Tibial nerve (tissue), 4 donors: Measurements from ENCODE around the gene SCN3A. TPM values are rescaled to one million over a fixed set of nuclear protein-coding genes. Genes with fewer than 3 reads are reported as not detected.

Experiments used
- DNase-seq, 2 donors: peaks; one replicate each; pipeline ENCODE4 v3.0.0-alpha.2; 2019; ENCODE audit warnings: low spot score in 2 of 2
- H3K27ac ChIP-seq, 4 donors: fragments of 200-600 bp; sonication (generic) in 3 of 4; one replicate each; pipeline ENCODE4 v1.5.1; 2017 to 2019; ENCODE audit warnings: mild to moderate bottlenecking in 1 of 4
- H3K27me3 ChIP-seq, 2 donors: fragments of 200-600 bp; sonication (generic) in 1 of 2; one replicate each; pipeline versions ENCODE4 v1.5.1 to v1.6.0; 2017 to 2019
- H3K36me3 ChIP-seq, 3 donors: fragments of 200-600 bp; sonication (generic); one replicate each; pipeline ENCODE4 v1.5.1; 2018 to 2019
- H3K4me1 ChIP-seq, 4 donors: fragments of 200-600 bp; sonication (generic) in 3 of 4; one replicate each; pipeline ENCODE4 v1.5.1; 2017 to 2019
- H3K4me3 ChIP-seq, 4 donors: fragments of 200-600 bp; sonication (generic) in 3 of 4; one replicate each; pipeline ENCODE4 v1.5.1; 2017 to 2019; ENCODE audit warnings: mild to moderate bottlenecking in 1 of 4, moderate library complexity in 1 of 4
- H3K9me3 ChIP-seq, 4 donors: fragments of 200-600 bp; sonication (generic) in 3 of 4; one replicate each; pipeline ENCODE4 v1.5.1; 2017 to 2019
- EP300 ChIP-seq, 2 donors: sonication (generic); formaldehyde crosslinking; IDR thresholded peaks; one replicate each; pipeline ENCODE4 v1.6.1; 2017; ENCODE audit warnings: antibody characterized with exemption in 2 of 2, mild to moderate bottlenecking in 1 of 2
- POLR2A ChIP-seq, 2 donors: fragments of 450-650 bp; IDR thresholded peaks; one replicate each; pipeline ENCODE4 v1.6.1; 2017; ENCODE audit warnings: antibody characterized with exemption in 2 of 2, mild to moderate bottlenecking in 2 of 2, moderate library complexity in 2 of 2
- WGBS, 2 donors: methylation state at CpG; one replicate each; pipeline ENCODE4 v1.1.5; 2018; 5-methylcytosine and 5-hydroxymethylcytosine counted together
- total RNA-seq, 4 donors: library from RNA; depleted of rRNA; stranded (reverse); fragments of >200 nt; gene quantifications; one replicate each; pipeline ENCODE4 v1.1.0, GENCODE V29; 2016
- TF ChIP-seq, protein P1 (sequence below), 5 experiments: fragments of 200-600 bp in 3 of 5; fragments of 450-650 bp in 2 of 5; sonication (generic) in 3 of 5; IDR thresholded peaks; one replicate each; pipeline ENCODE4 v1.5.1; 2016 to 2019; ENCODE audit warnings: antibody characterized with exemption in 5 of 5, mild to moderate bottlenecking in 3 of 5, moderate library complexity in 2 of 5

SCN3A gene
- total RNA-seq, 4 donors from 2014 or later: 1.8 to 4.2 (median 2.7) TPM

DNA sequence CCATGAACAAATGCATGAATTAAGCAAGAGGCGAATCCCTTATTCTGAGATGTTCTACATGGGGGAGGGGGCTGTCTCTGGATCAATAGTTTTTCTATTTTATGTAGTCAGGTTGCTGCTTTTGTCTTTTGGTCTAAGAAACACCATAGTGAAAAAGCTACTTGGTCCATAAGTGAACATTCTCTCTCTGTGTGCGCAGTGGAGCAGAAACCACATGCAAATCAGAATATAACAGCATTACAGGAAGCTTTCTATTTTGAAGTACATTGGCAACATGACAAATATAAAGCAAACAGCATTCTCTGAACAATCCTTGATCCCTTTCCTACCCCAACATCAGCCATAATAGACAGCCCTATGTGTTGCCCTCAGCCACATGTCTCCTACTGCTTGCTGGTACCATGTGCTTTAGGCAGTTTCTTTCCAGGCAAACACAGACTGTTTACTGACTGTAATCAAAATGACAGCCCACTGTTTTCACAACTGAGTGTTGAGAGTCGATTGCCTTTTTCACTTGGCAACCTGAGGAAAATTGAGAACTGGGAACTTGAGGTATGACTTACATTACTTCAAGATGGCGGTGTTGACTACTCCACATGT, 10.6 kb downstream of the SCN3A start:
- Histone ChIP-seq H3K27ac (no peak overlapping the region), H3K4me1 (no peaks in the 10 kb centered on the region), H3K27me3 (no peaks in the 10 kb centered on the region), H3K9me3 (no peaks in the 10 kb centered on the region), H3K36me3 (no peaks in the 10 kb centered on the region), H3K4me3 (no peak overlapping the region)
- no peak for DNase-seq
- TF ChIP-seq, protein P1, sequence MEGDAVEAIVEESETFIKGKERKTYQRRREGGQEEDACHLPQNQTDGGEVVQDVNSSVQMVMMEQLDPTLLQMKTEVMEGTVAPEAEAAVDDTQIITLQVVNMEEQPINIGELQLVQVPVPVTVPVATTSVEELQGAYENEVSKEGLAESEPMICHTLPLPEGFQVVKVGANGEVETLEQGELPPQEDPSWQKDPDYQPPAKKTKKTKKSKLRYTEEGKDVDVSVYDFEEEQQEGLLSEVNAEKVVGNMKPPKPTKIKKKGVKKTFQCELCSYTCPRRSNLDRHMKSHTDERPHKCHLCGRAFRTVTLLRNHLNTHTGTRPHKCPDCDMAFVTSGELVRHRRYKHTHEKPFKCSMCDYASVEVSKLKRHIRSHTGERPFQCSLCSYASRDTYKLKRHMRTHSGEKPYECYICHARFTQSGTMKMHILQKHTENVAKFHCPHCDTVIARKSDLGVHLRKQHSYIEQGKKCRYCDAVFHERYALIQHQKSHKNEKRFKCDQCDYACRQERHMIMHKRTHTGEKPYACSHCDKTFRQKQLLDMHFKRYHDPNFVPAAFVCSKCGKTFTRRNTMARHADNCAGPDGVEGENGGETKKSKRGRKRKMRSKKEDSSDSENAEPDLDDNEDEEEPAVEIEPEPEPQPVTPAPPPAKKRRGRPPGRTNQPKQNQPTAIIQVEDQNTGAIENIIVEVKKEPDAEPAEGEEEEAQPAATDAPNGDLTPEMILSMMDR (IDR thresholded peaks at IDR 0.05): no peak
- TF ChIP-seq POLR2A (IDR thresholded peaks at IDR 0.05) (no peak), EP300 (IDR thresholded peaks at IDR 0.05) (no peak)
- 84 to 91% methylated on average over 4 of the region's 4 CpGs for WGBS, 2 donors

DNA sequence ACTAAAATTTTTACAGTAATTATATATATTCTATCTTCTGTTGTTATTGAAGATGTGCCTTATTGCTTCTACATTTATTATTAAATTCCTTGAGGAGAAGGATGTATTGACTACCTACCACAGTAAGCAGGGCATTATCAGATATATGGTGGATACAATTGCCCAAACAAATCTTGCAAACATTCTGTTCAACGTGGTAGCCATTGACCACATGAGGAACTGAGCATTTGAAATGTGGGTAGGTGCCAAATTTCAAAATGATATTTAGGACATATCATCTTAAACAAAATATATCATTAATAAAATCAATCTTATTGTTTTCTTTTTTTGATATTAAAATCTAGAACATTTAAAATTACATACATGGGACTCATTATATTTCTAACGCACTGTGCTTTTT, 11.1 kb downstream of the SCN3A start:
- 84 to 86% methylated on average over 2 of the region's 2 CpGs for WGBS, 2 donors
- Histone ChIP-seq H3K4me1 (no peaks in the 10 kb centered on the region), H3K4me3 (no peak overlapping the region), H3K27ac (no peak overlapping the region), H3K36me3 (no peaks in the 10 kb centered on the region), H3K27me3 (no peaks in the 10 kb centered on the region), H3K9me3 (no peaks in the 10 kb centered on the region)
- TF ChIP-seq, protein P1 (IDR thresholded peaks at IDR 0.05): no peak
- TF ChIP-seq EP300 (IDR thresholded peaks at IDR 0.05): no peak
- no peak for TF ChIP-seq POLR2A (IDR thresholded peaks at IDR 0.05)
- no peak for DNase-seq

DNA sequence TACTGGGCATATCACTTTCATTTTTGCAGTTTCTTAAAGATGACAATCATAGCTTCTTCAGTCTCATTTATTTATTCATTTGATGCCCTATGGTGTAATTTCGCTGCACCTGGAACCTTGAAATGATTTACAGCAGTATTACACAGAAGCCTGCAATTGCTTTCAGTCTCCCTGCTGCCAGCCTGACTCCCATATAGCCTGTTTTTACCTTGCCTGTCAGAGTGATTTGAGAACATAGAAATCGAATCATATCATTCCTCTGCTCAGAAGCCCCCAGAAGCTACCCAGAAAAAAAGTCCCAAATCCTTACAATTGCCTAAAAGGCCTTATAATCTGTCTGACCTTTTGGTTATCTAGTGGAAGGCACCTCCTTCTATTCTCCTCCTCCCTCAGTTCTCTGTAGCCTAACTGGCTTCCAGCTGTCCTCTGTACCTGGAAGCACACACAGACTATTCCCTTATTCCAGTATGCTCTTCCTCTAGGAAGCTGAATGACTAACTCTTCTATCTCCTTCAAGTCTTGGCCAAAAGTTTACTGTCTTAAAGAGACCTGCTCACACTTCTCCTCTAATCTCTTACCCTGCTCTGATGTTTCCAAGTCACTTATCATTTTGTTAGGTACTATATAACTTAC, 12.6 kb downstream of the SCN3A start:
- Histone ChIP-seq H3K9me3 (no peaks in the 10 kb centered on the region), H3K27me3 (no peaks in the 10 kb centered on the region), H3K4me1 (no peaks in the 10 kb centered on the region), H3K36me3 (no peaks in the 10 kb centered on the region), H3K4me3 (no peak overlapping the region), H3K27ac (no peak overlapping the region)
- DNase-seq: no peak
- no peak for TF ChIP-seq POLR2A (IDR thresholded peaks at IDR 0.05)
- TF ChIP-seq, protein P1 (IDR thresholded peaks at IDR 0.05): no peak
- WGBS, 2 donors: 77 to 86% methylated on average over 2 of the region's 2 CpGs

DNA sequence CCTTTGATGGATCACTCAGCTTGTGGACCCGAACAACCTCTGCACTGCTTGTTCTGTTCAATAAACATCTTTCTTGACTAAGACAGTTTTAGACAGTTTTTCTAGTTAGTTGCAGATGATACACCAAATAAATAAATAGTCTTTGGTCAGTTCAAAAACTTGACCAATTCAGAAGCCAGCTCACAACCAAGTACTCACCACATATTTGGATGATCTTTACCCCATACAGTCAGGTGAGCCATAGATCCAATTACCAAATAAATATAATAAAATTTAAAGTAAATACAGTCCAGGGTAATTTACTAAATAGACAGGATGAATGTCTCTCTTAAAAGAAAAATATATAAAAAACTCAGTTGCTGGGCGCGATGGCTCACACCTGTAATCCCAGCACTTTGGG, 18.2 kb downstream of the SCN3A start:
- WGBS, 2 donors: 93 to 95% methylated on average over 3 of the region's 3 CpGs
- Histone ChIP-seq H3K27me3 (no peaks in the 10 kb centered on the region), H3K36me3 (no peaks in the 10 kb centered on the region), H3K4me1 (no peaks in the 10 kb centered on the region), H3K9me3 (no peaks in the 10 kb centered on the region), H3K4me3 (no peak overlapping the region), H3K27ac (no peak overlapping the region)
- DNase-seq: no peak
- TF ChIP-seq, protein P1 (IDR thresholded peaks at IDR 0.05): no peak

GRCh38 chr2:165182029-165182428, 21.8 kb downstream of the SCN3A start:
- no peaks in the 10 kb centered on the region for H3K4me1 ChIP-seq
- DNase-seq: no peak
- WGBS, 2 donors: 70 to 80% methylated on average over 2 of the region's 2 CpGs
- no peak overlapping the region for H3K4me3 ChIP-seq
- H3K9me3 ChIP-seq: no peaks in the 10 kb centered on the region
- no peaks in the 10 kb centered on the region for H3K36me3 ChIP-seq
- TF ChIP-seq, protein P1 (IDR thresholded peaks at IDR 0.05): no peak
- TF ChIP-seq EP300 (IDR thresholded peaks at IDR 0.05): no peak
- no peak for TF ChIP-seq POLR2A (IDR thresholded peaks at IDR 0.05)
- H3K27me3 ChIP-seq: no peaks in the 10 kb centered on the region
- no peak overlapping the region for H3K27ac ChIP-seq
